GM18508 (cell line): ENCODE data around the gene HOXB4.

Experiments
- ATAC-seq: cut with Tn5 transposase; IDR thresholded peaks from one replicate; pipeline ENCODE4 v1.9.1; 2021; ENCODE audit warnings: moderate number of reproducible peaks; ENCODE audit not compliant: insufficient read depth, unreplicated experiment

HOXB4 gene

GRCh38 chr17:48615047-48615962 lies 37.2 kb upstream of the HOXB4 start, which contains the start of gene HOXB8:
TSS of gene HOXB8 (minus strand) at chr17:48615292. CDS start at chr17:48614704, 588 bp downstream.
- no peak for ATAC-seq

- no peak for ATAC-seq
These were observed 35.9 kb upstream of the HOXB4 start for GRCh38 chr17:48613862-48614694.

DNA sequence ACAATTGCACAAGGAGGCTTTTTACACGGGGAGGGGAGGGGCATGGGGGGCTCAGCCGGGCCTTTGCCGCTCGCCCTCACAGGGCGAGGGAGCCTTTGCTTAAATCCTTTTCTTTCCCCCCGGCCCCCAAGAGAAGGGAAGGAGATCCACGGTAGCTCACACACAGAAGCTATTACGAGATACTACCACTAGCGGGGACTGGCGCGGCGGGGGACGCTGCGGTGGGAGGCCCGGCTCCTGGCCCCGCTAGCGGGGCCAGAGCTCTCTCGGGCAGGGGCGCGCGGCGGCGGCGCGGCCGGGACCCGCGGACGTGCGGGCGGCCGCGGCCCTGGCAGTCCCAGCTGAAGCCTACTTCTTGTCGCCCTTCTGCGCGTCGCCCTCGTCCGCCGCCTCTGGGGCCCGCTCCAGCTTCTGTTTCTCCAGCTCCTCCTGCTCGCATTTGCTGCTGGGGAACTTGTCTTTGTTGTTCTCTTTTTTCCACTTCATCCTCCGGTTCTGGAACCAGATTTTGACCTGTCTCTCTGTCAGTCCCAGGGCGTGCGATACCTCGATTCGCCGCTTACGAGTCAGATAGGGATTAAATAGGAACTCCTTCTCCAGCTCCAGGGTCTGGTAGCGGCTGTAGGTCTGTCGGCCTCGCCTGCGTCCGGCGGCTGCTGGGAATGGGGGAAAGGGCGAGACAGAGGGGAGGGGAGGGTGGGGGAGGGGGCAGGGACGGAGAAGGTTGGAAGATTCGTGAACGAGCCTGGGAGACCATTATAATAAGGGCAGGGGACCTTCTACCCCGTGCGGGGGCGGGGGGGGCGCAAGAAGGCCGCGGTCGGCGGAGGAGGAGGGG lies 34.9 kb upstream of the HOXB4 start:
- no peak for ATAC-seq

GRCh38 chr17:48612456-48612853 lies 34.3 kb upstream of the HOXB4 start:
- no peak for ATAC-seq

DNA sequence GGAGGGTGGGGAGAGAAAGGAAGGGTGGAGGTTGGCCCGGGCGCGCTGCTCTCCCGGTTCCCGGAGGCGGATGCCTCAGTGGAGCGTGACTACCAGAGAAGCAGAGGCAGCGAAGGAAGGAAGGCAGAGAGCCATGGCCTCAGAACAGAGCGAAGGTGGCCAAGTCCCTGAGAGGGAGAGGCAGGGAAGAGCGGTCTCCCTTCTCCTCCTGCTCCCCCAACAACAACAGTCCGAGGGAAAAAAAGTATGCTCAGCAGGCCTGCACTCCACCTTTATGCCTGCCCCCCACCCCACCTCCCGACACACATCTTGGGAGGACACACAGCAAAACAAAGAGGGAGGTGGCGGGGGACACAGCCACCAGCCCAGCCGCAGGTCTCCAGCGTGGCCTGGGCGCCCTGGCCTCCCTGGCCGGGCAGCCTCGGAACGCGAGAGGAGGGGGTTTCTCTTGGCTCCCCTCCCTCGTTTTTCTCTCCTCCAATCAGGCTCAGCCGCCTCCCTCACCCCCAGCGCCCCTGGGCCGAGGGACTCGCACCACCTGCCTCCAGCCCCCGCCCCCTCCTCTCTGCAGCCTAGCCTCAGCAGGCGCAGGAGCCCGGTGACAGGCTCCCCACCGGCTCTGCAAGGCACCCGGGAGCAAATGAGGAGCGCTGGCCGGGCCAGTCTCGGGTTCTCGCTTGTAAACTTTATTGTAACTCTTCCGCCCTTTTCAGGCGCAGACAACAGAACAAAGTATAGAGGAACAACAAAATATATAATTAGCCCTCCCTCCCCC lies 33.7 kb upstream of the HOXB4 start:
- ATAC-seq, result no peak

DNA sequence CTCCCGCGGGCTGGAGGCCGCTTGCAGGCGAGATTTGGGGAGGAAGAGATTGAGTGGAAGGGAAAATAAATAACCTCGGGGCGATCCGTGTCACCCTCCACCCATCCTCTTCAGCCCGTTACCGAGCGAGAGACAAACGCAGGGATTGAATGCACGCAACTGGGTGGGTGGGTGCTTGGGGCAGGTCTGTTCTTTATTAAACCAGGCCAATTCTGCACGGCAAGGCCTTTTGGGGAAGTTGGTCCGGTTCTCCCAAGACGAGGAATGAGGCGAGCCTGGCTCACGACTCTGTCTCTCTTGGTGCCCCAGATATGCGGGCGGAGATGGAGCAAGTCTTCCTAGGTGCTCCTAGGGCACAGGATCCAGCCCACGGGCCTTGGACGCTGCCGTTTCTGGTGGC lies 33.1 kb upstream of the HOXB4 start:
- no peak for ATAC-seq

GRCh38 chr17:48610282-48611211 lies 32.4 kb upstream of the HOXB4 start, which contains the start of gene HOXB7:
TSS of gene HOXB7 (minus strand) at chr17:48611017. CDS start at chr17:48610918, 99 bp downstream.
- ATAC-seq, result no peak

GRCh38 chr17:48609759-48610281 lies 31.7 kb upstream of the HOXB4 start:
- ATAC-seq, result no peak

DNA sequence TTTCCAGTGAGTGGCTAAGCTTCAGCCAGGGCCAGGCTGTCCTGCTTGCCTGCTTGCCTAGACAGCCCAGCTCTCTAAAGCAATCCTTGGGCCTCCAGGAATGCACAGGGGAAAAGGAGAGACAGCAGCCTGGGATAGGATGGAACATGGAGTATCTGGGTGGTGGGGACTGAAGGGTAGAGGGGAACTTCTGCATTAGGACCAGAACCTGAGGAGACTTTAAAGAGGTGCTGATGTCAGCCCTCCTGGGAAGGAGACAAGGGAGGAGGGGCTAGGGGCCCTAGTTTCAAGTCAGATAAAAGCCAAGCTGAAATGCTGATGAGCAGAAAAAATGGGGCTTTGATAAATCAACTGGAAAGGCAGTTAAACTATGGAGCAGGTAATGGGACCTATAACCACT lies 30.9 kb upstream of the HOXB4 start:
- ATAC-seq, result no peak

DNA sequence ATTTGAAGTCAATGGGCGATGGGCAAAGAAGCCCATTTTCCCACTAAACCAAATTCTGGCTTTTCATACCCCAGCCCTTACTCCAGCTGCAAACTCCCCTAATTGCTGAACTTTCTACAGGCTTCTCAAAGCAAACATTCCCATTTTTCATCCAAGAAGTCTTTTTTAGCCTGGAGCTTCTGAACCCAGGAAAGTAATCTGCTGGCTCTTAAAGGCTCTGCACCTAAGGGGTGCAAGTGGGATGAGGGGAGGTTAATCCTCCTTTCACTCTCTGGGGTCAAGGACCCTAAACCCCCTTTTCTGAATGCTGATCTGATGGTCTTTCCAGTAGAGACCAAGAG lies 30.3 kb upstream of the HOXB4 start:
- ATAC-seq, result no peak

DNA sequence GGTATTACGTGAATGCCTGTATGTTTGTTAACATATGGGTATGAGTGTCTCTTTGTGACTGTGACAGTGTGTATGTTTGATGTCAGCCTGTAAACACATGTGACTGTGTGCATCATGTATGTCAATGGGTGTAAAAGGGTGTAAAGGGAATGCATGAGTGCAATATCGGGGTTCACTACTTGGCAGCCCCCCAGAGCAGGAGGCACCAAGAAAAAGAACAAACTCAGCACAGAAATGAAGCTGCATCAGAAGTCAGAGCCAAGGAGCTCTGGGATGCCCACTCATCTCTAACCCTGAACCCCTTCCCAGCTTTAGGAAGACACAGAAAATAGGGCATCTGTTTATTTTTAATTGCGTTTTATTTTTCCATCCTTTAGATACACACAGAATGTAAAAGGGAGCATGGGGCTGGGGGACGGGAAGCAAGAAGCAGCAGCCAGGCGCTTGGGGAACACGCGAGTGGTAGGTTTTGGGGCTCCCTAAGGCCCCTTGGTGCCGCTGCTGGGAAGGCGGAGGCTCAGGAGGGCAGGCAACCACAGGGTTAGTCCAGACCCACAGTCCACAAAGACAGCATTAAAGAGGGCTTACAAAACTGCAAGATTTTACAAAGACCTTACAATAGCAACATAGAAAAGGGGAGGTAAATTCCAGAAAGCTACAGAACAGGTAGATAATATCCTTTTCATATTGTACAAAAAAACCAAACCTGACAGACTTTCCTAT lies 28.9 kb upstream of the HOXB4 start:
- ATAC-seq, result no peak

GRCh38 chr17:48605991-48606891 lies 28.1 kb upstream of the HOXB4 start:
- no peak for ATAC-seq

- ATAC-seq, result no peak
These were observed 27.3 kb upstream of the HOXB4 start for GRCh38 chr17:48605409-48605919.

DNA sequence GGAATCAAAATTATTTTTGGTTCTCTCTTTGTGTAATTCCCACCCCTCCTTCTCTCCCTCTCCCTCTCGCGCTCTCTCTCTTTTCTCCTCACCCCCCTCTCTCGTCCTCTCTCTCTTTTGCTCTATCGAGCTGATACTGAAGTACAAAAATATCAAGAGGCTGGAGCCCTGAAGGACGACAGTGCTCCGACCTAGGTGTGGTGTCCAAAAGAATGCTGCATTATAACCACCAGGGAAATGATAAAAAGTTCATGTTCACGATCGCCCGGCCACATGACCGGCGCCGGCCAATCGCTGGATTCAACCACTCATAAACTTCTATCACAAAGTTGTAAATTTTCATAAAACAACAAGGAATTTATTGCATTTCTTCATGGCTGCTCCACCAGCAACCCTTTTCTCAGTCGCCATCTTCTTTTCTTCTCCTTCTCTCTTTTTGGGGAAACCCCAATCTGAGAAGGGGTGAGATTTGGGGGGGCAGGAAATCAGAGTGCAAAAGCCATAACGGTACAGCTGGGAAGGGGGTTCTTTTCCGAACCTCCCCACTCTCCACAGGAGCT lies 26.7 kb upstream of the HOXB4 start, which contains the start of gene HOXB6:
HOXB6 (minus strand) TSS at position 217 of the 560 bp plus-strand sequence. CDS start 6,836 bp downstream, outside the sequence.
- no peak for ATAC-seq

- no peak for ATAC-seq
These were observed 26.0 kb upstream of the HOXB4 start for GRCh38 chr17:48603959-48604769.
